Activated T-helper 1 cell treated with Interleukin-2 at 50 U/mL for 16 hours (primary cell): ENCODE results near the gene DUSP5.
"Not testable (repeated sequence)": the region's sequence is repeated elsewhere in the genome, so short reads cannot be mapped to it uniquely, and the experiment has no call there.

Source experiments
- DNase-seq: peaks from one replicate; pipeline ENCODE4 v3.0.0-alpha.2; 2020; ENCODE audit warnings: low read depth

The DUSP5 gene

DNA sequence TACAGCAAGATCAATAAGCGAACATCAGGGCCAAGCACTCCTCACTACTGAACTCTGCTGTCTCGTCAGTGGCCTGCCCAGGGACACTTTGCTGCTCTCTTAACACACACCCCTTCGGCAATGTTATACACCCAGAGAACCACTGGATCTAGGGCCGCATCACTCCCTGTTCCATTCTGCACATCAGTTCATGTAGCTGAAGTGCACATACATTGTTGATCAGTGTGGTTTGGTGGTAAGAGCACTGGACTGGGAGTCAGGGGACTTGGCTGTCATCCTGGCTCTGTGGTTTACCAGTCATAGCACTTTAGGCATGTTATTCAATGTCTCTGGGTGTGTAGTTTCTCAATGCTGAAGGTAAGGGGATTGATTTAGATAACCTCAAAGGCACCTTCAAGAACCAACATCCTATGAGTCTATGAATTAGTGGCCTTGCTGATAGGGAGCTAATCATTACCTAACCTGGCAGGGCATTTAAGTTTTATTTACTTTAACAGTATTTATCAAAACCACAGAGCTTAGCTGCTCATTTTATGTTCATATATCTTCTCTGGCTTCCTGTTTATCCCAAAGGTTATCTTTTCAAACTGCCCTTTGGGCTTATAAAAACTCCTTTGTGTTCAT, 24.8 kb downstream of the DUSP5 start:
- DNase-seq, result no peak

DNA sequence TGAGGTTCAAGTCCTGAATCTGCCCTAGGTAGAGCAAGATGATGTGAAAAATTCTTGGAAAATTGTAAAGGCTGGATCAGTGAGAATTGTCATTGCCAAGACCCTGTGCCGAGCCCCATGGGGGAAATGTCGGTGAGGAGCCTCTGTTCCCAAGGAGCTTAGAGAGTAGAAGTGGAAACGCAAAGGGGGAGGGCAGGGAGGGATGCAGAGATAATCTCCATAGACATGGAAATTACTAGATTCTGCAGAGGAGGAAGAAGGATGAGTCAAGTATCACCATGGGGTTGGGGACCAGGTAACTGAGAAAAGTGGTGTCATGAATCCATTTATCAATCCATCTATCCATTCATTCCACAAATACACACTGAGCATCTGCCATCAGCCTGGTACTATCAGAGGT, 26.0 kb downstream of the DUSP5 start:
- no peak for DNase-seq

DNA sequence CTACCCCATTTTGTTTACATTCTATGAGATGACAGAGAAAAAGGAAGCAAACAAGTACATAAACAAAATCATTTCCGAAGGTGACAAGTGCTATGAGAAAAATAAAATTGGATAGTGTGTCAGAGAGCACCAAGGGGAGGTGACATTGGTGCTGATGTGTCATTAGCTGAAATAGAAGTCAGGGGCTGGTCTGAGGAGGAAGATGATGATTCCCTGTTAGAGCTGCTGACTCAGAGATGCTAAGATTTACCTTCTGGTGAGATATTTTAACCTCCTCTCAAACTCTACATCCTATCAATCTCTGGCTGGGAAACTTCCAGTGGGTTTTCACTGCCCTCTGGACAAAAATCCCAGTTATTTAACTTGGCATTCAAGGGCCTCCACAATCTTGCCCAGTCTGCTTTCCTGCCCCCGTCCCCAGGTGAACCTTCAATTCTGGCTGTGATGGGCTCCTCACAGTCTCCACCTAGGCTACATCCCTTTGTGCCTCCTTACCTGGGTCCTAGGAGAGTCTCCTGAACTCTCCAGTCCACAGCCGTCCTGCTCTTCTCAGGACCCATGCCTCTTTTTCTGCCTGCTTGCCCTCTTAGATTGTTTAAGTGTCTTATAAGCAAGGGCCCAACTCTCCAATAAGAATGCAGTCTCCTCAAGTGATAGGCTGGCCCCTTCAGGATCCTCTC, 26.6 kb downstream of the DUSP5 start:
- DNase-seq, result no peak

DNA sequence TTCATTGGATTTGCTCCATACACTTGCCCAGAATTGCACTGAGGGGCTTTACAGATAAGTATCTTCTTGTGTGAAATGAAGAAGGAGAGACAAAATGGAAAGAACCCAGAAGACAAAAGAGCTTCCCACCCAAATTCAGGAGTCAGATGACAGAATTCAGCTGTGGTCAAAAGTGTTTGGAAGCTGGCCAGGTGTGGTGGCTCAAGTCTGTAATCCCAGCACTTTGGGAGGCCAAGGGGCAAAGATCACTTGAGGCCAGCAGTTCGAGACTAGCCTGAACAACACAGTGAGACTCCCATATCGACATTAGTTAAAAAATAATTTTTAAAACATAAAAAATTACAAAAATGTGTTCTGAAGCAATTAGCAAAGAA, 27.1 kb downstream of the DUSP5 start:
- no peak for DNase-seq

DNA sequence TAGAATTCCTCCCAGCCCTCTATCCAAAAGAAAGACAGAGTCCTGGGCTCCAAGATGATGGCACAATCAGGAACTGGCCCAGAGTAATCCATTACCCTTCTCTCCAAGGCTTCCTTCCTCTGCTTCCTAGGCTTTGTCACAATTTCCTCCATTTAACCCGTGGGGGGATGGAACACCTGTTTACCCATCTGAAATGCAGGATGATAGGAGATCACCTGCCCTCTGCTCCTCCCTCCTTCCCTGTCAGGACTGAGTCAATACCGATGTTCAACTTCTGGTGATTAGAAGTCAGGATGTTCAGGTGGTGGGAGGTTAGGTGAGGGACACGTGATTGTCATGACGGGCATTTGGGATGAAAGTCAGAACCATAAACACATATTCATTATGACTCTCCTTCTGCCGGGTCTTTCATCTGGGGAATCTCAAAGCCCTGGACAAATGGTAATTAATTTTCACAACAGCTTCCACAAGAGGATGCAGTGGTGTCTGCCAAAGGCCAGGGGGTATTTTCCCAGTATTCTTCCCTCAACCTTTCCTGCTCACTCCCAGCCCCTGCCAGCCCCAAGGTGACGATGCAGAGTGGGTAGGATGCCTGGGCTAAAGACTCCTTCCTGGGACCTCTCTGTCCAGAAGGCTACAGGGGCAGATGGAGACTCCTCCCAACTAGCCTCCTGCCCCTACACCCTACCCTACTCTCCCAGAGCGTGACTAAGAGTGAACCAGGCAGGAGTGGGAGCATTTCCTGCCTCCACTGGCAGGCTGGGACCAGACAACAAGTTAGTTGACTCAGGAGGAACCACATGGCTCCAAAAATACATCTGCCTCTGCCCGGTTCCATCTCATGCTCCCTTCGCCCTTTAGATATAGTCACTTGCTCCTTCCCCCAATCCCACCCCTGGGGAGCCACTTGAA, 27.9 kb downstream of the DUSP5 start:
- DNase-seq, result no peak

DNA sequence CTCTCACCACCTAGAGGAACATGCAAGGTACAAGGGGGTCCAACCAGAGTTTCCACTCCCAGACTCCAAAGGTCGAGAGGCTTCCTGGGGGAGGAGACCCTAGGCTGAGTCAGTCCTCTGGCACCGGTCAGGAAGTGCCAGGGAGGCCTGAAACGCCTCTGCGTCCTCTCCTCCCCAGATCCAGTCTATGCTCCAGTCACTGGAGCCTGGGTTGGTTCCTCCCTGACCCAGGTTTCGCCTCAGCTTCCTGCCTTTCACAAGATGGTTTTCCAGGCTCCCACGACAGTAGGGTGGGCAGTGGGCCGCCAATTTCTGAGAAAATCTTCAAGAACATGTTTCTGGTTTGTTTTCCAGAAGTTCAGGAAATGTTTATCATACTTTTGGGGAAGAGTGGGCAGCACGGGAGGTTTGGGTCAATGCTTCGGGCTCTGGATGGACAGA, 30.0 kb downstream of the DUSP5 start:
- DNase-seq, result no peak

DNA sequence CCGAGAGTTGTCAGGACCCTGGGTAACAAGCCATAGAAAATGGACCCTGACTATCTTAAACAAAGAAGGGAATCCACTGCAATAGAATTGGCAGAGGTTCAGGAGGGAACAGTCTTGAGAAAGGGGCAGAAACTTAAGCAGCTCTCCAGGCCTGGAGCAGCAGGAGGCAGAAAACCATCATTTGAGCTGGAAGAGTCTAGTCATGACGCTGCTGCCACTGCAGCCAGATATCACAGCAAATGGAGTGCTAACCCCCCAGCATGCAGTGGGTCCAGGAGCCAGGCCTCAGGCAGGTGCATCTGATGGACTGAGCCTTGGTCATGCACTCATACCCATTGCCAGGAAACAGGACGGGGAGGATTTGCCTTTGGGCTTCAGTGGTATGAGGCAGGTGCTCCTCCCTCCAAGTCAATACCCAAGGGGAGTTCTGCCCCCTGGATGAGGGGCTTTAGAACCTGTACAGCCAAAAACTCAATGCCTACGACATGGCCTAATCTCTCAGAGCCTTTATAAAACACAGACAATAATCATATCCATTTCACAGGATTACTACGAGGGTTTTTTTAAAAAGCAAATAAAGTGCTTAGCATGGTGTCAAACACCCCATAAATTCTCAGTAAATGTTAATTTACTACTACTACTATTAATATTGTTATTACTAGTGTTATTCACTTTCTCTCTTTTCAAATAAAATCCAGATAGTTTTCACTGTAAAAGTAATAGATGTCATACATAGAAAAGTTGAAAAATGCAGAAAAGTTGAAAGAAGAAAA, 30.7 kb downstream of the DUSP5 start:
- no peak for DNase-seq

DNA sequence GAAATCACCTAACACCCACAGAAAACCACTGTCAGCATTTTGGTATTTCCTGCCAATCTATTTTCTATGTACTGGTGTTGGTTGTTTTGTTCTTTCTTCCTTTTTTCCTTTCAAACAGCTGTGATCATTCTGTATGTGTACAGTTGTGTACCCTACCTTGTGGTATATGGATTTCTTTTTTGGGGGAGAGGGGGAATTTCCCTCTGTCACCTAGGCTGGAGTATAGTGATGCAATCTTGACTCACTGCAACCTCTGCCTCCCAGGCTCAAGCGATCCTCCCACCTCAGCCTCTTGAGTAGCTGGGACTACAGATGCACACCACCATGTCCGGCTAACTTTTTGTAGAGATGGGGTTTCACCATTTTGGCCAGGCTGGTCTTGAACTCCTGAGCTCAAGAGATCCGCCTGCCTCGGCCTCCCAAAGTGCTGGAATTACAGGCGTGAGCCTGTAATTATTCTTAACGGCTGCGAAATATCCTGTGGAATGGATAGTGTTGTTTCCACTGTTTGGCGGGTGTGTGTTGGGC, 31.4 kb downstream of the DUSP5 start:
- DNase-seq, result not testable (repeated sequence)

DNA sequence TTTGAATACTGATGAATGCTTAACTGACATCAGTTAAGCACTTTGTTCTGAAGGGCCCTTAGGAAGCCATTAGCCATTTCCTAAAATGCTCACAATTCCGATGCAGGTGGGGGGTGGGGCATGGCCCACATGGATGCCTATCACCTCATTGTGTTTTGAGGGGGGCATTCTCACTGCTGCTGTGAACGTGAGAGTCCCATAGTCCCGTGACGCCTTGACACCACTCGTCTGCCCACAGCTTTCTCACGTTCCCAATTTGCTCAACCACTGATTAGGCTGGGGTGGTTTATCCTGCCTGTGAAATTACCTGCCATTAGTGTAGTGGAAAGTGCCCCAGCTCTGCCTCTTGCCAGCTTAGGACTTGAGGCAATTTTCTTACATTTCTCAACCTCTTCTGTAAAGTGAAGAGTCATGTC, 31.9 kb downstream of the DUSP5 start:
- DNase-seq, result no peak

DNA sequence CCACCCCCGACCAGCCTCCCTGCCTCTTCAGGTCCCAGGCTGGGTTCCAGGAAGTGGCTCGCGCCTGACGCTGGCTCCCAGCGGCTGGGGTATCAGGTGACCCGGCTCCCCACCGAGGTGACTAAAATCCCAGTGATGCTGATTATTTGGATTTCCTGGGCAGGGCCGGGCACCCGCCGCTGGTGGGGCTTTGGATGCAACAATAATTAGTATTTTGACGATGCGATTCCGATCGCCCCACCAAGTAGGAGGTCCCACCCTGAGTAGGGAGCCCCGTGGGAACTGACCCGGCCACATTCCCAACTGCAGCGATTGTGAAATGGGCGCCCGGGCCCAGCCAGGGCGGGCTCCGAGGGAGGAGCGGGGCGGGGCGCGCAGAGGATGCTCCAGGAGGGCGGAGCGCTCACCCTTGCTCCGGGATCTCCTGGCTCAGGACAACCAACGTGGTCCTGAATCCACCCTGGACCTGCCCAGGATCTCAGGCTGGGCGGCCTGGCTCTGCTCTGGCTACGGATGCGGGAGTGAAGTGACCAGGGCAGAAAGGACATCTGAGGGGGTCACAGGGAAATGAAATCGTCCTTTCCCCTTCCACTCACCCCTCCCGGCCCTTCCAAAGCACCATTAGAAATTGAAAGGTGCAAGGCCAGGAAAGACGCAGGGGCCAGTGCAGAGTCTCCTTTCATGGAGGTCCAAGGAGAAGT, 32.6 kb downstream of the DUSP5 start:
- DNase-seq, result no peak

DNA sequence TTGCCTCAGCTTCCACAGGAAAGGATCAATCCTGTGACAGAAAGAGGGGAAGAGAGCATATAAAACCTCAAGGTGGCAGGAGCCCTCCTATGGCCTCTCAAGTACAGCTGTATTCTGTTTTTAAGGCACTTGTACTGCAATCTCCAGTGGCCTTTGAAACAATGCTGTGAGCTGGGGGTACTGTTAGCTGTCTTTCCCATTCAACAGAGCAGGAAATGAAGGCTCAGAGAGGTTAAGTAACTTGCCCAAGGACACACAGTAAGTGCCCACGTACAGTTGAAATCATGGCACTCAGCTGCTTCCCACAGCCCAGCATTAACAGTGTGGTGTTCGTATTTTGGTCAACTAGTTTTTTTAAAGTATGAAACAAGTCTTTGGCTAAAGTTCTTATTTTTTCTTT, 34.0 kb downstream of the DUSP5 start:
- DNase-seq, result no peak

DNA sequence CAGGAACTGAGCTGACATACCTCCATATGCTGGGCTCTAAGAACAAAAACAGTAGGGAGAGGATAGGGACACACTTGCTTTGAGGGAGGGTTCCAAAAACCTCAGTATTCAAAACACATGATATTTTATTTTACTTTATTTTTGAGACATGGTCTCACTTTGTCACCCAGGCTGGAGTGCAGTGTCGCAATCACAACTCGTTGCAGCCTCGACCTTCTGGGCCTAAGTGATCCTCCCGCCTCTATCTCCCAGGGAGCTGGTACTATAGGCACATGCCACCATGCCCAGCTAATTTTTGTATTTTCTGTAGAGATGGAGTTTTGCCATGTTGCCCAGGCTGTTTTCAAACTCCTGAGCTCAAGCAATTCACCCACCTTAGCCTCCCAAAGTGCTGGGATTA, 34.9 kb downstream of the DUSP5 start:
- DNase-seq, result not testable (repeated sequence)

DNA sequence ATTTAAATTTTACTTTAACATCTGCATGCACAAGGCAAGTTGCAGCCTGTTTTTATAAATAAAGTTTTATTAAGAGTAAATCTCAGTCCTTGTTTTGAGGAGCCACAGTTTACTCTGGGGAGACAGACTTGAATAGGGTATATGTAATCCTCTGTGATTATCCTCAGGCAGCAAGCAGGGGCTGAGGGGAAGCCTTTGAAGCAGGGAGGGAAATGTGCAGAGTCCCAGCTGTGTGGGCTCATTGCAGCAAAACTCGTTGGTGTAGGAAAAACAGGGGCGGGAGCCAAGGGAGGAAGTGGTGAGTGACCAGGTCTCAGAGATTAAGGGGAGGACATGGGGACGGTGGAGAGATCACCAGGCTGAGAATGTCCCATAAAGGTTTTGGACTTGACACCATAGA, 35.4 kb downstream of the DUSP5 start:
- DNase-seq, result no peak

DNA sequence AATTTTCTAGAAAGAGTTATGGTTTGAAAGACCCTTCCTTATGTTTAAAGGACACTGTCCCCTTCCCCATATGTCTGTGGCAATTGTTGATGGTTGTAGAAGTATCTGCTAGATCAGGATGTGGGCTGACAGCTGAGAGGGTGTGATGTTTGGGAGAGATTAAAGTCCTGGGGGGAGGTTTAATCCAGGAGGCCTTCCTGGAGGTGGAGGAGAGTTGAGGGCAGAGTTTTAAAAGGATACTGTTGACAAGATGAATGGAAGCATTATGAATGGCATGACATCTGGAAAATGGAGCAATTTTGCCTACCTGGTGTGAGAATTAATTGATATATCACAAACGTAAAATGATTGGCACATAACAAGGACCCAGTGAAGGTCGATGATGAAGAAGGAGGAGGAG, 36.9 kb downstream of the DUSP5 start:
- DNase-seq, result no peak

DNA sequence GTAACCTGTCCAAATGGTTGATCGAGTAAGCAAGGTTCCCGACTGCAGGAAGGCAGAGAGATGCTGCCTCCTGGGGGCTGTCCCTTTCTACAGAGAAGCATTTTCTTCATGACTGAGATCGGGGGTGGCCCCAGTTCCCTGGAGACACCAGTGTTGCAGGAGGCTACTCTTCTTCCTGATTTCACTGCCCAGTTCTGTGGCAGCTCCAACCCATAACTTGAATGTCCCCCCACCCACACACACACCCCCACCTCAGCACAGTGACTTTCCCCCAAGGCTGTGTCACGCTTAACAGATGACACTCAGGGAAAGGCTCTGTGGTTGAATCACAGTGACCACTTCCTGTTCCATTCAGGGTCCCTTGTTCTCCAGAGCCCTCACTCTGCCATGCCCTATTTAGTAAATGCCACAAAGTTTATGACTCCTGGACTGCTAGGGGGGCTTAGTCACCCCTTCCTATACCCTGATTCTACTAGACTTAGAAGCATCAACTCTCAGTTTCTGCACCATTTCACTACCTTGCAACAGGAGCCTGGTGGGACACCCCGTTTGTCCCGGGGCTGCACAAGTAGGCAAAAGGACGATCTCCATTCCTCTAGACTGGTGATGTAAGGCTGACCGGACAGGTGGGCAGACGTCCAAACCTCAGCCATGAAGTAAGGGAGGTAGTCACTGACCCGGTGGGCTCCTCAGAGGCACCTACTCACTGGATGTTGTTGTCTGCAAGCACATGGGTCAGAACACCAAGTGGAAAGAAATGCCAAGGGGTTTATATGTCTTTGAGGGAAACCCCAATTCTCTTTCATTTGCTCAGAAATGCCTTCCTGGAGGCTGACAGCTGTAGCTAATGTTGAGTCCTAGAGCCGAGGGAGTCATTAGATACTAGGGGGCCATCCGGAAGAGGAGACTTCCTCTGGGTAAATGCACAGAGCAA, 38.5 kb downstream of the DUSP5 start:
- DNase-seq, result peak; percentile 15

DNA sequence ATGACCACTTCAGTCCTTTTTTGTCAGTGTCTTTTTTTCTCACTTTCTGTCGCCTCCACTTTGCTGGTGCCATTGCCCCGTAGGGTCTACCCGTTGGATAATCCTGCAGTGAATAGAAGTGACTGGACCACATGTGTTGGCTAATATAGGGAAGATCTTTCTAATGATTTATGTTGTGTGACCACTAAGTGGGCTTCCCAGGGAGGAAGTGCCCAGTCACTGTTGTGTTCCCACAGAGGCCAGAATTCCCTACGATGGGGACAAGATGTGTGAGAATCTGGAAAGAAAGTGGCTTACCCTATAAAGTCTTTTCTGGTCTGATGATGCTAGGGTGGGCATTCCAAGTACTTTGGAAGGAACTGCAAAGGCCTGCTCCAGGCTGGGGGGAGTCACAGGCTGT, 41.4 kb downstream of the DUSP5 start:
- DNase-seq, result no peak

DNA sequence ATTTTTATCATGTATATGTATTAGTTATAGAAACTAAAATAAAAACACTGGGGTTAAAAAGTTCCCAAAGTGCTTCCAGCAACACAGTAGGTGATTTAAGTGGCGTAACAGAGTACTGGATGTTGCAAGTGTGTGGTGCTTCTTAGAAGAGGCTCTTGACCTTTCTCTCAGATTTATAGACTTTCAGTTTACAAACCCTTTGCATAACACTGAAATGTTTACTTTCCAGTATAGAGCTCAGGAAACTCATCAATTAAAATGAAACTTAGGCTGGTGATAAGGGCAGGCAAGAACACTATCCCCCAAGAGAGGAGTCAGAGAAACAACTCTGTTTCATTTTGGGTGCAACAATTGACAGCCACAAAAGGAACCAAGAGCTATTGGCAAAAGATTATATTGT, 42.3 kb downstream of the DUSP5 start:
- no peak for DNase-seq

DNA sequence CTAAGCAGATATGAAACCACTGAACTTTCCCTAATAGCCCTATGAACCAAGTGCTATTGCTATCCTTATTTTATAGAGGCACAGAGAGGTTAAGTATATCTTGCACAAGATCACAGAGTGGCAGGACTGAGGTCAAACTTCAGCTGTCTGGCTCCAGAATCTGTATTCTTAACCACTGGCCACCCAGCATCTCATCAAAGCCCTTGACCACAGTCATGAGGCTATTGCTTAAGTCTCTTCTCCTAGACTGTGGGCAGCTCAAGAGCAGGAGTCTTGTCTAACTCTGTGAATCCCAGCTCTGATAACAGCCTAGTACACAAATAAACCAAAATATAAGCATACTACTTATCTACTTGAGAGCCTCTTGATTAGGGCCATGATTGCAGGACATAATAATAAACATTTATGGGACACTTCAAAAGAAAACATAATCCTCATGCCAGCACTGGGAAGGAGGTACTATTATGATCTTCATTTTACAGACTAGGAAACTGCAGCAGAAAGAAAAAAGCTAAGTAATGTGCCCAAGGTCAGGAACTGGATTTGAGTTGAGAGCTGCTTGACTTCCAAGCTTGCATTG, 47.3 kb downstream of the DUSP5 start:
- no peak for DNase-seq

DNA sequence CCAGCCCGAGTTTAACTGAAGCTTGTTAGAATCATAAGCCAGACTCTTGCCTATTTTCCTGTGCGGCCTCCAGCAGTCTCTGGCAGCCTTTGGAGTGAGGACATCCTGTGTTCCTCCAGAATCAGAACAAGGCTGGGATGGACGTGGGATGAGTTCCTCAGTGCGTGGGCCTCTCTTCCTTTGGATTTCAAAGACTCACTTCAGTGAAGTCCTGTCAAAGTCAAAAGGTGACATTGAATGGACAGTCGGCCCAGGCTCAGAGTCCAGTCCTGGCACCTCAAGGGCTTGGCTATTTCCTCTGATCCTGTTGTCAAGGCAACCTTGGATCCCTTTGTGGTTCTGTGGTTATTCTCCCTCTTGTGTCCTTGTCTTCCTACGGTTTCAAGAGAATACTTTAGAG, 48.4 kb downstream of the DUSP5 start:
- no peak for DNase-seq
